ENCODE measurements around the gene ANKRD42. TPM values are rescaled to one million over a fixed set of nuclear protein-coding genes. Genes with fewer than 3 reads are reported as not detected.

ANKRD42 gene
- total RNA-seq, 1 experiment from 2014 or later: 5.7 TPM

GRCh38 chr11:83195143-83195466 is 1.6 kb downstream of the ANKRD42 start:
- no peak overlapping the region for H3K27ac Mint-ChIP-seq
- POLR2A ChIA-PET: interaction anchor here (0.9 kb wide), 1 partner anchor 295 kb away, joined by 4 read pairs; no protein-coding TSS in a partner anchor
- ATAC-seq: no peak

More at GRCh38 chr11:83195143-83195466, 1.6 kb downstream of the ANKRD42 start:
- Mint-ChIP-seq H3K9me3 (no peaks in the 10 kb centered on the region), H3K4me1 (peaks cover 18% of the 10 kb centered on the region), H3K36me3 (peaks cover 17% of the 10 kb centered on the region), H3K4me3 (peak overlapping the region; percentile 97), H3K27me3 (ENCODE audit: low read depth) (peaks cover 6% of the 10 kb centered on the region; the same call in 1 of the 2 replicates)
- TF ChIP-seq ZNF138 (CRISPR knock-in tag; conservative IDR thresholded peaks at IDR 0.05) (no peak), EMX1 (CRISPR knock-in tag; IDR thresholded peaks at IDR 0.05) (no peak), CTCF (IDR thresholded peaks at IDR 0.05) (no peak), CREM (CRISPR knock-in tag; IDR thresholded peaks at IDR 0.05) (no peak), PRRX2 (CRISPR knock-in tag; IDR thresholded peaks at IDR 0.05) (no peak), SOX15 (CRISPR knock-in tag; IDR thresholded peaks at IDR 0.05) (no peak), ZNF512 (CRISPR knock-in tag; IDR thresholded peaks at IDR 0.05; ENCODE audit: borderline replicate concordance) (no peak), HMGXB4 (CRISPR knock-in tag; IDR thresholded peaks at IDR 0.05) (no peak), ESRRA (CRISPR knock-in tag; IDR thresholded peaks at IDR 0.05; ENCODE audit: borderline replicate concordance) (no peak), ATF2 (CRISPR knock-in tag; IDR thresholded peaks at IDR 0.05; ENCODE audit: borderline replicate concordance, low read depth) (no peak), NR1H2 (CRISPR knock-in tag; IDR thresholded peaks at IDR 0.05) (no peak), SP1 (CRISPR knock-in tag; conservative IDR thresholded peaks at IDR 0.05) (no peak), MAX (CRISPR knock-in tag; IDR thresholded peaks at IDR 0.05) (no peak), FOXJ3 (CRISPR knock-in tag; IDR thresholded peaks at IDR 0.05; ENCODE audit: borderline replicate concordance) (no peak), ZMAT4 (CRISPR knock-in tag; IDR thresholded peaks at IDR 0.05) (no peak), TEAD1 (CRISPR knock-in tag; IDR thresholded peaks at IDR 0.05) (no peak), ZSCAN18 (CRISPR knock-in tag; IDR thresholded peaks at IDR 0.05) (no peak), MXD4 (CRISPR knock-in tag; IDR thresholded peaks at IDR 0.05; ENCODE audit: borderline replicate concordance) (no peak), E2F1 (CRISPR knock-in tag; IDR thresholded peaks at IDR 0.05) (no peak), ZBTB43 (CRISPR knock-in tag; IDR thresholded peaks at IDR 0.05) (no peak)
- CTCF ChIA-PET: interaction anchor here (1.8 kb wide), 1 partner anchor 328 kb away, joined by 5 read pairs; no protein-coding TSS in a partner anchor
- no peak for DNase-seq (ENCODE audit: low spot score)

All from WTC11 (cell line).